PFSK-1 (cell line): ENCODE results near the gene RPTOR.

Source experiments
- POLR2AphosphoS5 ChIP-seq: IDR thresholded peaks from 2 replicates; pipeline ENCODE4 v1.6.1; 2012; ENCODE audit warnings: low read depth, mild to moderate bottlenecking, control low read depth, low read length, moderate library complexity
- TAF1 ChIP-seq: IDR thresholded peaks from 2 replicates; pipeline ENCODE4 v1.6.1; 2012; ENCODE audit warnings: low read length, control low read depth, borderline replicate concordance; ENCODE audit not compliant: insufficient read depth

DNA sequence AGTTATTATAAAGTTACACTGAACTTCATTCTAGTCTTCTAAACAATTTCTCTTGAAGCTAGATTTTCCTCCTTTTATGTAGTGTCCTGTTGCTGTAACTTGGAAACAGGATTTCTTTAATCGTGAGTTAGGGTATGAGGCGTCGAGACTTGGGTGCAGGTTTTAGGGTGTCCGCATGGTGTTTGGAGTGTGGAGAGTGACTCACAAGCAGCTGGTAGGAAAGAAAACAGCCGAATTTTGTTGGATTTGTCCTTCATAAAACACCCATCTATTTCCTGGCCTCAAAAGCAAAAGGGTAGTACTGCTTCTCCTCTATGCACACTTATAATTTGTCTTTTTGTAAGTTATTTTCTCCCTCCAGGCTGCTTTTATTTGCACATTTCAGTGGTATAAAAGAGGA lies 1.6 kb downstream of the RPTOR start:
- TF ChIP-seq POLR2AphosphoS5 (no peak), TAF1 (no peak)
